Spleen (tissue), 11 donors: ENCODE data around the gene ERVFRD-1. TPM values are rescaled to one million over a fixed set of nuclear protein-coding genes. Genes with fewer than 3 reads are reported as not detected.

Experiments used
- DNase-seq: peaks from one replicate; pipeline ENCODE4 v3.0.0-alpha.2; 2020
- H3K27ac ChIP-seq, 8 donors: fragments of 200-600 bp; sonication (generic) in 7 of 8; 1 replicate in 4 of 8; 2 replicates in 4 of 8; pipeline versions ENCODE4 v1.5.0 to v1.8.0; 2016 to 2021; ENCODE audit warnings: inconsistent platforms in 4 of 8, mild to moderate bottlenecking in 4 of 8, moderate library complexity in 1 of 8
- H3K27me3 ChIP-seq, 7 donors: fragments of 200-600 bp; sonication (generic) in 6 of 7; replicated peaks in 1 of 7; 1 replicate in 4 of 7; 2 replicates in 3 of 7; pipeline versions ENCODE4 v1.5.0 to v1.8.0; 2016 to 2021; ENCODE audit warnings: inconsistent platforms in 3 of 7, mild to moderate bottlenecking in 1 of 7
- H3K36me3 ChIP-seq, 6 donors: fragments of 200-600 bp; sonication (generic) in 5 of 6; 1 replicate in 4 of 6; 2 replicates in 2 of 6; pipeline versions ENCODE4 v1.5.0 to v1.8.0; 2016 to 2021; ENCODE audit warnings: inconsistent platforms in 2 of 6
- H3K4me1 ChIP-seq, 6 donors: fragments of 200-600 bp; sonication (generic) in 5 of 6; 1 replicate in 3 of 6; 2 replicates in 3 of 6; pipeline versions ENCODE4 v1.5.0 to v1.8.0; 2016 to 2021; ENCODE audit warnings: inconsistent platforms in 3 of 6
- H3K4me3 ChIP-seq, 8 donors: fragments of 200-600 bp; sonication (generic) in 7 of 8; 1 replicate in 4 of 8; 2 replicates in 4 of 8; pipeline versions ENCODE4 v1.5.0 to v1.8.0; 2016 to 2021; ENCODE audit warnings: inconsistent platforms in 4 of 8, mild to moderate bottlenecking in 4 of 8, moderate library complexity in 2 of 8
- H3K9me3 ChIP-seq, 8 donors: fragments of 200-600 bp; sonication (generic) in 7 of 8; 1 replicate in 4 of 8; 2 replicates in 4 of 8; pipeline versions ENCODE4 v1.5.0 to v1.8.0; 2016 to 2021; ENCODE audit warnings: inconsistent platforms in 4 of 8
- CTCF ChIP-seq, 11 experiments: fragments of 200-600 bp in 7 of 11; fragments of 450-650 bp in 4 of 11; sonication (generic) in 4 of 11; IDR thresholded peaks in 8 of 11; conservative IDR thresholded peaks in 3 of 11; 1 replicate in 7 of 11; 2 replicates in 4 of 11; pipeline versions ENCODE4 v1.4.0 to v1.8.0; 2016 to 2021; ENCODE audit warnings: antibody characterized with exemption in 11 of 11, inconsistent platforms in 4 of 11, mild to moderate bottlenecking in 1 of 11
- POLR2A ChIP-seq, 3 donors: fragments of 450-650 bp; IDR thresholded peaks; one replicate each; pipeline ENCODE4 v1.5.1; 2017; ENCODE audit warnings: antibody characterized with exemption in 3 of 3, mild to moderate bottlenecking in 1 of 3
- POLR2AphosphoS5 ChIP-seq, 3 donors: sonication (generic); formaldehyde crosslinking; IDR thresholded peaks; one replicate each; pipeline ENCODE4 v1.5.1; 2017; ENCODE audit warnings: antibody characterized with exemption in 3 of 3
- WGBS, 5 donors: extraction: QIAGEN DNeasy Blood & Tissue Kit in 3 of 5; methylation state at CpG; one replicate each; pipeline versions ENCODE4 v1.1.5 to v1.1.7; 2013 to 2018; 5-methylcytosine and 5-hydroxymethylcytosine counted together
- intact Hi-C: fragments of 100-400 bp; cut with DNase I; formaldehyde crosslinking; loops from one replicate; pipeline ENCODE4 v1.15.0; 2023; ENCODE audit warnings: low total_unique reads
- polyA plus RNA-seq, 3 donors: library from polyadenylated mRNA; stranded (reverse); fragments of 200-250 nt; gene quantifications; one replicate each; pipeline ENCODE4 v1.2.1, GENCODE V29; 2013
- total RNA-seq, 7 donors: library from RNA; depleted of rRNA in 3 of 7; stranded (reverse); fragments of >200 nt in 3 of 7; fragmentation: NEBNext Ultra II Directional in 4 of 7; extraction: Animal tissue kit (Norgen Biotek cat#: 25700) in 4 of 7; gene quantifications; one replicate each; pipeline versions ENCODE4 v1.1.0 to v1.2.1, GENCODE V29; 2016 to 2021
- donor health status: healthy with polysubstance abuse.
- donor health status: DM: no; HTN: no; CAD: no; lungs with moderate emphysema.
- donor health status: DM: no; HTN: no; CAD: no.
- donor health status: Bipolar disorder and iron deficiency.
- donor health status: healthy.
- donor health status: DM: no; HTN: no; CAD: no.
- donor health status: DM: yes; HTN: yes; CAD: no.

ERVFRD-1 gene
- total and polyA plus RNA-seq, 10 donors: 0.17 to 0.28 TPM; not detected in 8

GRCh38 chr6:11153447-11153846, 41.9 kb upstream of the ERVFRD-1 start:
- intact Hi-C loops: no loop called here

GRCh38 chr6:11152581-11152980, 41.1 kb upstream of the ERVFRD-1 start:
- Histone ChIP-seq H3K9me3 (peaks cover 0 to 4% (median 0%) of the 10 kb centered on the region in 8 donors), H3K27ac (no peak overlapping the region), H3K4me1 (no peaks in the 10 kb centered on the region), H3K36me3 (no peaks in the 10 kb centered on the region), H3K27me3 (no peaks in the 10 kb centered on the region), H3K4me3 (no peak overlapping the region)
- DNase-seq: no peak
- intact Hi-C loops: no loop called here
- TF ChIP-seq POLR2A (IDR thresholded peaks at IDR 0.05) (no peak), CTCF (IDR thresholded peaks at IDR 0.05 in 8 of 11, conservative IDR thresholded peaks at IDR 0.05 in 3 of 11) (no peak), POLR2AphosphoS5 (IDR thresholded peaks at IDR 0.05) (no peak)

More at GRCh38 chr6:11153447-11153846, 41.9 kb upstream of the ERVFRD-1 start:
- TF ChIP-seq POLR2A (IDR thresholded peaks at IDR 0.05): no peak
- no peak for TF ChIP-seq POLR2AphosphoS5 (IDR thresholded peaks at IDR 0.05)
- no peak for TF ChIP-seq CTCF (IDR thresholded peaks at IDR 0.05 in 8 of 11, conservative IDR thresholded peaks at IDR 0.05 in 3 of 11)
- peak overlapping the region in 1 of 8 donors; percentile 55 for H3K4me3 ChIP-seq
- peaks cover 0 to 6% (median 0%) of the 10 kb centered on the region in 8 donors for H3K9me3 ChIP-seq
- no peaks in the 10 kb centered on the region for H3K4me1 ChIP-seq
- H3K27me3 ChIP-seq: no peaks in the 10 kb centered on the region
- H3K36me3 ChIP-seq: no peaks in the 10 kb centered on the region
- no peak overlapping the region for H3K27ac ChIP-seq
- WGBS, 5 donors: 93 to 99% (median 97%) methylated on average over 6 of the region's 6 CpGs
- DNase-seq: no peak

GRCh38 chr6:11151488-11151887, 40.0 kb upstream of the ERVFRD-1 start:
- Histone ChIP-seq H3K27me3 (no peaks in the 10 kb centered on the region), H3K4me3 (no peak overlapping the region), H3K9me3 (no peaks in the 10 kb centered on the region), H3K36me3 (no peaks in the 10 kb centered on the region), H3K4me1 (no peaks in the 10 kb centered on the region), H3K27ac (no peak overlapping the region)
- intact Hi-C loops: no loop called here
- TF ChIP-seq POLR2AphosphoS5 (IDR thresholded peaks at IDR 0.05) (no peak), POLR2A (IDR thresholded peaks at IDR 0.05) (no peak), CTCF (IDR thresholded peaks at IDR 0.05 in 8 of 11, conservative IDR thresholded peaks at IDR 0.05 in 3 of 11) (no peak)
- WGBS, 5 donors: 94 to 100% (median 97%) methylated on average over 1 of the region's 1 CpG
- no peak for DNase-seq

GRCh38 chr6:11149551-11149950, 38.0 kb upstream of the ERVFRD-1 start:
- 95 to 100% (median 97%) methylated on average over 3 of the region's 3 CpGs for WGBS, 5 donors
- DNase-seq: no peak
- no peak overlapping the region for H3K4me3 ChIP-seq
- H3K4me1 ChIP-seq: peaks cover 0 to 2% (median under 1%) of the 10 kb centered on the region in 6 donors
- no peak for TF ChIP-seq POLR2AphosphoS5 (IDR thresholded peaks at IDR 0.05)
- TF ChIP-seq POLR2A (IDR thresholded peaks at IDR 0.05): no peak
- no peak for TF ChIP-seq CTCF (IDR thresholded peaks at IDR 0.05 in 8 of 11, conservative IDR thresholded peaks at IDR 0.05 in 3 of 11)
- intact Hi-C loops: loop anchor here (10.0 kb wide), 1 partner anchor 425 kb away; no protein-coding TSS in a partner anchor
- no peak overlapping the region for H3K27ac ChIP-seq
- no peaks in the 10 kb centered on the region for H3K27me3 ChIP-seq
- H3K9me3 ChIP-seq: no peaks in the 10 kb centered on the region
- no peaks in the 10 kb centered on the region for H3K36me3 ChIP-seq
